AML-193 (cell line): ENCODE measurements around the gene PCDH8.
A peak's percentile ranks its signal among the peaks of the same experiment; 100 is the strongest.

Source experiments
- DNase-seq, 2 experiments: peaks; one replicate each; lab custom pipeline; 2025; lab: John Stamatoyannopoulos, UW

Gene PCDH8

DNA sequence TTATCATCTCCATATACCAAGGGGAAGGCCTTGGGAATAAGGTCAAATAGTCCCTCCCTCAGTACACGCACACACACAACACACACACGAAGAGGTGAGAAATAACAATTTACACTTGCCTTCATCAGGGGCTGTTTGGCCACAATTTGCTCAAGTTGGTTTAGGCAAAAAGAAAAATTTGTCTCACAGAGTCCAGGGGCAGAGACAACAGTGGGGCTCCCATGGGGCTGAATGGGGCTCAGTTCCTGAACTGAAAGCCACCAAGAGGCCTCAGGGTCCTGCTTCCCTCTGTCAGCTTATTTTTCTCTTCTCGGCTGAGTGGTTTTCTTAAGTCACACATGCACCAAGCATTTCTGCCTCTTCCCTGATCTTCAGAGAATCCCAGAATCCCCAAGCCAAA, 35.5 kb downstream of the PCDH8 start:
- no peak for DNase-seq

DNA sequence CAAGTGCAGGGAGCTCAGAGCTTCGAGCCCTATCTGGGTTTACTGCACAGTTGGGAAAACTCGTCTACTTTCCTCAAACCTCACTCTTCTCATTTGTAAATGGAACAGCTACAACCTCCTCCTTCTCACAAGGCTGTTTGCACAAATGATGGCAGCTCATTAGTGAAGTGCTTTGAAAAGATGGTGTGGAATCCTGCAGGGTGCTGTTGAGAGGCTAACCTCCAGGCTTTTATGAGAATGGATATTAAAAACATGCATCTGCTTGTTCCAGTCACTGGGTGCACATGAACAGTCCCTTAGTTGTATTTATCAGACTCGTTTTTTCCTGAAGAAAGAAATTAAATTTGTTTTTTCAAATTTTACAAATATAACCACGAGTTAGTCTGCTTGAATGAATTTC, 36.6 kb downstream of the PCDH8 start:
- DNase-seq = no peak

GRCh38 chr13:52810526-52810925, 37.9 kb downstream of the PCDH8 start:
- DNase-seq = peak in 1 of 2 experiments; percentile 5

DNA sequence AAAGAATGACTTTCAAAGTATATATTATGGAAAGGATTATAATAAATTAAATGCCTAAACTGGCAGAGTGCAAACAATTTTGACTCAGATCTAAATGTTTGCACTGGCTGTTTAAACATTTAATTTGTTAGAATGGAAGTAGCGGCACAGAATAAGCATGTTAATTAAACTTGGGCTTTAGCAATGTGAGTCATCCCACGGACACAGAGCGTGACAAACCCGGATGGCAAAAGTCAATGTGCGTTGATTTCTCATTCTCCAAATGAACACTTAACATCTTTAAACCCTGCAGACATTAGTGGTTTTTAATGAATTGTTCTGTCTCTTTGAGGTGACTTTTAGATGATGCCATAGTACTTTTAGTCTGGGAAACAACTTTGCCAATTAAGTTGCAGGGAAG, 38.4 kb downstream of the PCDH8 start:
- DNase-seq = no peak

DNA sequence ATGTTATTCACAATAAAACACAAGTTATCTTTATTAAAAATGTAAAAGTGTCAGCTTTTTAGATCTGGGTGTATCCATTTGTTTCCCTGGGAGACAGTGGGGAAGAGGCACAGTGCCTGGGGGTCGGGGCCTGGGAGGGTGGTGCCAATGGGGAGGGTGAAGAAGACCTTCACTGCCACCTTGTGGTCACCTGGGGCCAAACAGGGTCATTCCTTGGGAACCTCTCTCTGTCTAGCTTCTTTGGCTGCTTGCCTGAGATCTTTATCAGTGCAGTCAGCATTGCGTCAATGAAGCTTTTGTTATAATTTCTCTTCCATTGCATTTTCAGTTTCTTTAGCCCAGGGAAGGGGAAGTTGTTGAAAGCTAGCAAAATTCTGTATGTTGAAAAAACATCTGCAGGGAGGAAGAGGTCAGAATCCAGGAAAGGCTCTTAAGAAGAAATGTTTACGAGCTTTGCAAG, 39.1 kb downstream of the PCDH8 start:
- peak; percentile 95 to 97 for DNase-seq

DNA sequence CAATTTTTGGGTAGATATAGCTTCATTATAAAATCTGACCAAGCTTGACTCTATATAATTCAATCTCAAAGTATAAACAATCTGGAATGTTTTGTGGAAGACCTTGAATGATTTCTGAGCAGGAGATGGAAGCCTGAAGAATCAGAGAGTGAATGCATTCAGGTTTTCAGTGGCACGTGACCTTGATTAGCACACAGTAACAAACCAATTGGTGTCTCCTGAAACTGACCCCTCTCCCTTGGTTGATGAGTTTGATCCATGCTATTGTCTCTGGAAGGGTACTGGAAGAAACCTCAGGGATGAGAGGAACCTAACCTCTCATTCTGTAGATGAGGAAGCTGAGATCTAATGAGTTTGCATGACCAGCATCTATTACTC, 39.6 kb downstream of the PCDH8 start:
- DNase-seq = no peak

- DNase-seq = no peak
Measured at GRCh38 chr13:52806029-52806428, 42.4 kb downstream of the PCDH8 start.

- DNase-seq = no peak
Measured at GRCh38 chr13:52804202-52804641, 44.2 kb downstream of the PCDH8 start.

DNA sequence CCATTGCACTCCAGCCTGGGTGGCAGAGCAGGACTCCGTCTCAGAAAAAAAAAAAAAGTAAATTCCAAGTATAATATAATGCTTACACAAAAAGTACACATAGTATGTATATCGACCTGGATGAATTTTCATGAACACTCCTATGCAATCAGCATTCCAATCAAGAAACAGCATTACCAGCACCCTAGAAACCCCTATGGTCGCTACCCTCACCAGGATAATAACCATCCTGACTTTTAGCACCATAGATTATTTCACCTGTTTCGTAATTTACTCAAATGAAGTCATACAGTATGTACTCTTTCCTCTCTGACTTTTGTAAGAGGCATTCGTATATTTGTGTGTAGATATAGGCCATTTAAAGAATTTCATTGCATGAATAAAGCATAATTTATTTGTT, 47.6 kb downstream of the PCDH8 start:
- DNase-seq = no peak

- DNase-seq = no peak
Measured at GRCh38 chr13:52798770-52799430, 49.5 kb downstream of the PCDH8 start.

GRCh38 chr13:52797176-52797575, 51.3 kb downstream of the PCDH8 start:
- DNase-seq = no peak

DNA sequence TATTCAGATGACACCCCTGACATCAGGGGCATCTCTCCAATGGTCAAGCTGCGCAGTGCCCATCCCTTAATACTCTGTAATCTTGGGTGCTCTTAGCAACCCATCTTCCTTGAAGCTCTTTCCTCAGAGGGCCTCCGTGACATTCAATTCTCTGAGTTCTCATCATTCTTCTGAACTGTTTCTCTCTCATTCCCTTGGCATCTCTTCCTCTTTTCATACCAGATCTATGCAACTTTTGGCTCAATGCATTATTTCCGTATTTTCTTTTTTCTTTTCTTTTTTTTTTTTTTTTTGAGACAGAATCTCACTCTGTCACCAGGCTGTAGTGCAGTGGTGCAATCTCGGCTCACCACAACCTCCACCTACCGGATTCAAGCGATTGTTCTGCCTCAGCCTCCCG, 53.9 kb downstream of the PCDH8 start:
- no peak for DNase-seq

GRCh38 chr13:52793515-52794061, 54.9 kb downstream of the PCDH8 start:
- no peak for DNase-seq
